Activated naive CD4-positive, alpha-beta T cell treated with anti-CD3 and anti-CD28 coated beads, Interleukin-2, amount 10 ng/mL, durations not matched to agents 7 days and 5 days (primary cell): ENCODE results near the gene KCTD17.

Experiments used
- CTCF ChIA-PET: fragments of 350-600 bp; sonication (Branson Sonifier 250); formaldehyde crosslinking; loops from one replicate; lab custom pipeline; 2021; ENCODE audit warnings: antibody characterized with exemption; lab: Charles Lee
- DNase-seq: peaks from one replicate; pipeline ENCODE4 v3.0.0-alpha.2; 2020
- H3K27ac Mint-ChIP-seq: one replicate; pipeline ENCODE4 v1.8.0; 2021; ENCODE audit warnings: mild to moderate bottlenecking, moderate library complexity, mixed read lengths
- H3K27me3 Mint-ChIP-seq: one replicate; pipeline ENCODE4 v1.8.0; 2021; ENCODE audit warnings: mild to moderate bottlenecking, mixed read lengths
- H3K36me3 Mint-ChIP-seq: one replicate; pipeline ENCODE4 v1.8.0; 2021; ENCODE audit warnings: mixed read lengths
- H3K4me1 Mint-ChIP-seq: one replicate; pipeline ENCODE4 v1.8.0; 2021; ENCODE audit warnings: mixed read lengths
- H3K4me3 Mint-ChIP-seq: one replicate; pipeline ENCODE4 v1.8.0; 2021; ENCODE audit warnings: mild to moderate bottlenecking, moderate library complexity, mixed read lengths
- H3K9me3 Mint-ChIP-seq: one replicate; pipeline ENCODE4 v1.8.0; 2021; ENCODE audit warnings: mixed read lengths

KCTD17 gene

GRCh38 chr22:37043209-37043827 is 8.2 kb upstream of the KCTD17 start:
- H3K27ac Mint-ChIP-seq: peak overlapping the region; percentile 60
- peaks cover 26% of the 10 kb centered on the region for H3K27me3 Mint-ChIP-seq
- peaks cover 15% of the 10 kb centered on the region for H3K4me1 Mint-ChIP-seq
- no peak overlapping the region for H3K4me3 Mint-ChIP-seq
- H3K36me3 Mint-ChIP-seq: no peaks in the 10 kb centered on the region
- no peaks in the 10 kb centered on the region for H3K9me3 Mint-ChIP-seq
- no peak for DNase-seq
- CTCF ChIA-PET: interaction anchor here (0.6 to 4.4 kb wide), 16 partner anchors 9 to 266 kb away, joined by 3 to 38 read pairs (median 3); partner anchors contain the start of genes KCTD17, MPST and TST

GRCh38 chr22:37043828-37044538 is 7.6 kb upstream of the KCTD17 start:
- Mint-ChIP-seq H3K9me3 (no peaks in the 10 kb centered on the region), H3K4me1 (peaks cover 15% of the 10 kb centered on the region), H3K27ac (no peak overlapping the region), H3K36me3 (no peaks in the 10 kb centered on the region), H3K4me3 (no peak overlapping the region), H3K27me3 (peaks cover 26% of the 10 kb centered on the region)
- peak; percentile 74 for DNase-seq
- CTCF ChIA-PET: interaction anchor here (0.7 to 4.4 kb wide), 24 partner anchors 8 to 266 kb away, joined by 3 to 38 read pairs (median 4); partner anchors contain the start of genes KCTD17, MPST and TST

GRCh38 chr22:37044634-37045625 is 6.6 kb upstream of the KCTD17 start:
- no peak overlapping the region for H3K4me3 Mint-ChIP-seq
- H3K36me3 Mint-ChIP-seq: no peaks in the 10 kb centered on the region
- peaks cover 27% of the 10 kb centered on the region for H3K27me3 Mint-ChIP-seq
- DNase-seq: no peak
- no peaks in the 10 kb centered on the region for H3K9me3 Mint-ChIP-seq
- no peak overlapping the region for H3K27ac Mint-ChIP-seq
- peaks cover 15% of the 10 kb centered on the region for H3K4me1 Mint-ChIP-seq
- CTCF ChIA-PET: interaction anchor here (0.7 to 4.4 kb wide), 24 partner anchors 11 to 267 kb away, joined by 3 to 38 read pairs (median 4); partner anchors contain the start of genes IL2RB, MPST and TST

- H3K4me3 Mint-ChIP-seq: no peak overlapping the region
Observed at GRCh38 chr22:37045958-37046357, 5.6 kb upstream of the KCTD17 start.

GRCh38 chr22:37046589-37046988 is 5.0 kb upstream of the KCTD17 start:
- Mint-ChIP-seq H3K36me3 (no peaks in the 10 kb centered on the region), H3K27ac (no peak overlapping the region), H3K27me3 (peaks cover 31% of the 10 kb centered on the region), H3K4me3 (no peak overlapping the region), H3K4me1 (peaks cover 7% of the 10 kb centered on the region), H3K9me3 (no peaks in the 10 kb centered on the region)
- CTCF ChIA-PET: interaction anchor here (0.6 to 4.4 kb wide), 15 partner anchors 9 to 264 kb away, joined by 3 to 38 read pairs (median 4); partner anchors contain the start of genes IL2RB, MPST and TST
- no peak for DNase-seq

More at GRCh38 chr22:37045958-37046357, 5.6 kb upstream of the KCTD17 start:
- no peak for DNase-seq
- H3K36me3 Mint-ChIP-seq: no peaks in the 10 kb centered on the region
- CTCF ChIA-PET: interaction anchor here (0.6 to 4.4 kb wide), 14 partner anchors 14 to 264 kb away, joined by 3 to 38 read pairs (median 4); partner anchors contain the start of genes IL2RB, MPST and TST
- H3K4me1 Mint-ChIP-seq: peaks cover 9% of the 10 kb centered on the region
- H3K27me3 Mint-ChIP-seq: peaks cover 31% of the 10 kb centered on the region
- H3K27ac Mint-ChIP-seq: no peak overlapping the region
- no peaks in the 10 kb centered on the region for H3K9me3 Mint-ChIP-seq

DNA sequence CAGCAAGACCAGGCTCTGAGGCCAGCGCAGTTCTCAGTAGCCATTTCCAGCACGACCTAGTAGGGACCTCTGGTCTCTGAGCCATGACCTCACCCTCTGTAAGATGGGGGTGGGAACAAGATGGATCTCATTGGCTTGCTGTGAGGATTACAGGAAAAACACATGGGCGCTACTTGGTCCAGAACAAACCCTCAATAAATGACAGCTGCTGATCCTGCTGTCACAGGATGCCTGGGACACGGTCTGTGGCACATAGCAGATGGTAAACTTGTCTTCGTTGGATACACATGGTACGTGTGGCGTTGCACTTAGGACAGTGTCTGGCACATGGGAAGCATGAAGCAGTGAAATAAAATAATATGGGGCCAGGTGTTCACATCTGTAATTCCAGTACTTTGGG is 4.5 kb upstream of the KCTD17 start:
- no peak for DNase-seq
- no peaks in the 10 kb centered on the region for H3K36me3 Mint-ChIP-seq
- no peak overlapping the region for H3K27ac Mint-ChIP-seq
- peaks cover 31% of the 10 kb centered on the region for H3K27me3 Mint-ChIP-seq
- no peak overlapping the region for H3K4me3 Mint-ChIP-seq
- H3K9me3 Mint-ChIP-seq: no peaks in the 10 kb centered on the region
- CTCF ChIA-PET: interaction anchor here (1.0 to 4.0 kb wide), 9 partner anchors 8 to 213 kb away, joined by 3 to 15 read pairs (median 5); partner anchors contain the start of gene IL2RB
- H3K4me1 Mint-ChIP-seq: peaks cover 5% of the 10 kb centered on the region

GRCh38 chr22:37048133-37048532 is 3.4 kb upstream of the KCTD17 start:
- Mint-ChIP-seq H3K4me1 (peaks cover 15% of the 10 kb centered on the region), H3K27me3 (peaks cover 26% of the 10 kb centered on the region), H3K9me3 (no peaks in the 10 kb centered on the region), H3K36me3 (no peaks in the 10 kb centered on the region), H3K27ac (no peak overlapping the region), H3K4me3 (no peak overlapping the region)
- DNase-seq: no peak
- CTCF ChIA-PET: interaction anchor here (1.0 to 4.0 kb wide), 3 partner anchors 27 to 212 kb away, joined by 3 to 15 read pairs (median 5); no protein-coding TSS in a partner anchor

- Mint-ChIP-seq H3K4me3 (no peak overlapping the region), H3K36me3 (no peaks in the 10 kb centered on the region), H3K27me3 (peaks cover 15% of the 10 kb centered on the region), H3K9me3 (no peaks in the 10 kb centered on the region), H3K4me1 (peaks cover 22% of the 10 kb centered on the region), H3K27ac (no peak overlapping the region)
- CTCF ChIA-PET: no interaction called here
- DNase-seq: no peak
Observed at GRCh38 chr22:37049224-37049623, 2.3 kb upstream of the KCTD17 start.

DNA sequence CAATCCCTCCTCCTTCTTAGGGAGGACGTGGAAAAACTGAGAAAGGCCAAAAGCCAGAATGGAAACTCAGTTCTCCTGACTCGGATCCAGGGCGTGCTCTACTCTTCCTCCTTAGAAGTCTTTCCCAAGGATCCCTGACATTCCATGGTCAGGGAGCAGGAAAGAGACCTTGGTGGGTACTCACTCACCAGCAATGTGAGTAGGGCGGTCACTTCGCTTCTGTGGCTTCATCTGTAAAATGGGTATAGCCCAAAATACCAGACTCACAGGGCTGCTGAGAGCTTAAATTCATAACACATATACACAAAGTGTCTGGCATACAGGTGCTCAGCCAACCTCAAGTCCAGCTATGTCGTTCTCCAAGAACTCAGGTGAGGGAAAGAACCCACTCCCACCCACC is 629 bp upstream of the KCTD17 start:
- peak overlapping the region; percentile 76 for H3K4me3 Mint-ChIP-seq
- no peak for DNase-seq
- H3K4me1 Mint-ChIP-seq: peaks cover 21% of the 10 kb centered on the region
- H3K27me3 Mint-ChIP-seq: peaks cover 5% of the 10 kb centered on the region
- no peak overlapping the region for H3K27ac Mint-ChIP-seq
- H3K36me3 Mint-ChIP-seq: no peaks in the 10 kb centered on the region
- CTCF ChIA-PET: interaction anchor here (1.3 to 2.0 kb wide), 2 partner anchors 29 to 73 kb away, joined by 3 to 5 read pairs; no protein-coding TSS in a partner anchor
- H3K9me3 Mint-ChIP-seq: no peaks in the 10 kb centered on the region

GRCh38 chr22:37052386-37053309 is 1.1 kb downstream of the KCTD17 start:
- Mint-ChIP-seq H3K36me3 (peaks cover 2% of the 10 kb centered on the region), H3K4me3 (peak overlapping the region; percentile 76), H3K4me1 (peaks cover 19% of the 10 kb centered on the region), H3K9me3 (no peaks in the 10 kb centered on the region), H3K27me3 (peaks cover 5% of the 10 kb centered on the region), H3K27ac (peak overlapping the region; percentile 73)
- DNase-seq: no peak
- CTCF ChIA-PET: interaction anchor here (0.8 to 2.0 kb wide), 2 partner anchors 9 to 75 kb away, joined by 3 to 5 read pairs; no protein-coding TSS in a partner anchor

DNA sequence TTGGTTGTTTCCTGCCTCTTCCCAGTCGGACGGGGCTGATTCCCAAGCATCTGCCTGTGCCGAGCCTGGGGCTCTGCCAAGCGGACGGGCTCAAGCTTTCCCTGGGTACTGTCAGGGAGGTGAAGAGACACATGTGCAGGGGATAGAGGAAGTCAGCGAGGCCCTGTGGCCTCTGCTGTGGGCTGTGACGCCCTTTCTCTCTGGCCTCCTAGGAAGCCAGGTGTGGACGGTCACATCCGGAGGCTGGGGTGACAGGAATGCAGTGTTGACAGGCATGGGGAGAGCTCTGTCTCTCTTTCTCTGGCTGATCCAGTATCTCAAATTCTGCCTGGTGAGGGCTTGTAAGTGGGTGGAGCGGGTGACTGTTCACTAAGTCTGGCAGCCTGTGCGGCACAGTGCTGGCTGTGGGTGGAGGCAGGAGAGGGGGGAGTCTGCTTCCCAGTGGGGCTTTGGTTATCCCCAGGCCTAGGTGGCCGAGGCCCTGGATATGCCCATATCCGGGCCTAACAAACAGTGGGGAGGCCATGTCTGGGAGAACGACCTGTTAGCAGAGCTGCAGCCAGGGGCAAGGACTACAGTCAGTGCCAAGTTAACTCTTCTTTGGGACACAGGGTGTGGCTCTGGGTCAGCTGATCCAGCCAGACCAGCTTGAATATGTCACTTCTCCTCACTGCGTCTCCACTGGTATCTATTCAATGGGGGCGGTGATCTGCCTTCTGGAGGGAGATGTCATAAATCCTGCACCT is 1.9 kb downstream of the KCTD17 start:
- Mint-ChIP-seq H3K4me1 (peaks cover 19% of the 10 kb centered on the region), H3K9me3 (no peaks in the 10 kb centered on the region), H3K27me3 (peaks cover 5% of the 10 kb centered on the region), H3K4me3 (peak overlapping the region; percentile 76), H3K36me3 (peaks cover 2% of the 10 kb centered on the region), H3K27ac (no peak overlapping the region)
- CTCF ChIA-PET: no interaction called here
- no peak for DNase-seq

DNA sequence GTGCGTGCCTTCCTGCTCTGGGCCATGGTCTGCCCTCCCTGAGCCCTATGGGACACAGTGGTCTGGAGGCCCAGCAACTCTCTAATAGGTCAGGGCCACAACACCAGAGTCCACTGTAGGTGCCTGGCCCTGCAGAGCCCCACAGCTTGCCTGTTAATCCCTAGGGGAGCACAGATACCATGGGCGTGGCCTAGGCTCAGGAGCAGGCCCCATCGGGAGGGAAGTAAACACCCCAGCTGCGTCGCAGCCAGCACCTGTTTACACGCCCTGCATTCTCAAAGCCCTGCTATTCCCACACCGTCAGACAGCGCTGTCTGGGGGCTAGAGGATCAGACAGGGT is 2.5 kb downstream of the KCTD17 start:
- CTCF ChIA-PET: no interaction called here
- peaks cover 2% of the 10 kb centered on the region for H3K36me3 Mint-ChIP-seq
- H3K4me3 Mint-ChIP-seq: no peak overlapping the region
- no peak overlapping the region for H3K27ac Mint-ChIP-seq
- H3K4me1 Mint-ChIP-seq: peaks cover 19% of the 10 kb centered on the region
- H3K9me3 Mint-ChIP-seq: no peaks in the 10 kb centered on the region
- H3K27me3 Mint-ChIP-seq: peaks cover 5% of the 10 kb centered on the region
- no peak for DNase-seq
